ENCODE measurements around the gene BASP1.

DNA sequence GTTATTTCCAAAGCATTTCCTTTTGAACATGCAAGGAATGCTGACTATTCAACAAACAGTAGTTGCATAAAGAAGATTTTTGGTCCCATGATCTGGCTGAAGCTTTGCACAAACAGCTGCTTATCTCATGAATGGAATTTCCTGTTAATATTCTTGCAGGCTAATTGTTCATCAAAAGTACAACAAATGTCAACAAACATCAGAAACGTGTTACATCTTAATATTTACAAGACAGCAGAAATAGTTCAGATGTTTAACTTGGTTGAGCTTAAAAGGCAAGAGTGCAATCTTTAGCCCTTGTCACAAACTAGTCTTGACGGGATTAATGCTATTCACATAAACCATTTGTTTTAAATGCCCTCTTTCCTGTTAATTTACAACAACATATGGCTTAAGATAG, 47.9 kb upstream of the BASP1 start:
- TF ChIP-seq JUND (IDR thresholded peaks at IDR 0.05) (no peak), POLR2A (IDR thresholded peaks at IDR 0.05; ENCODE audit: borderline replicate concordance, extremely low read depth, insufficient read depth, insufficient read length) (no peak), RAD21 (IDR thresholded peaks at IDR 0.05; ENCODE audit: low read depth) (no peak), SIN3A (IDR thresholded peaks at IDR 0.05; ENCODE audit: low read depth) (no peak)
